SJCRH30 (cell line): ENCODE data around the gene DAGLB. TPM values are rescaled to one million over a fixed set of nuclear protein-coding genes. Genes with fewer than 3 reads are reported as not detected.

ENCODE experiments used
- DNase-seq, 2 experiments: peaks; one replicate each; pipeline ENCODE4 v3.0.0-alpha.2; 2015 to 2020
- H3K27ac ChIP-seq: fragments of 250-450 bp; sonication (Bioruptor Pico); 2 replicates; pipeline ENCODE4 v1.5.1; 2020; ENCODE audit warnings: mild to moderate bottlenecking, moderate library complexity
- H3K27me3 ChIP-seq: fragments of 250-450 bp; sonication (Bioruptor Pico); 2 replicates; pipeline ENCODE4 v1.5.1; 2020; ENCODE audit warnings: mild to moderate bottlenecking, moderate library complexity
- H3K36me3 ChIP-seq: fragments of 250-450 bp; sonication (Bioruptor Pico); 2 replicates; pipeline ENCODE4 v1.5.1; 2020; ENCODE audit warnings: mild to moderate bottlenecking, moderate library complexity
- H3K4me1 ChIP-seq: fragments of 250-450 bp; sonication (Bioruptor Pico); 2 replicates; pipeline ENCODE4 v1.5.1; 2020; ENCODE audit warnings: mild to moderate bottlenecking, moderate library complexity
- H3K4me3 ChIP-seq: fragments of 250-450 bp; sonication (Bioruptor Pico); 2 replicates; pipeline ENCODE4 v1.5.1; 2020; ENCODE audit warnings: mild to moderate bottlenecking, moderate library complexity
- H3K9me3 ChIP-seq: fragments of 250-450 bp; sonication (Bioruptor Pico); replicated peaks from 2 replicates; pipeline ENCODE4 v1.5.1; 2020; ENCODE audit warnings: mild to moderate bottlenecking, moderate library complexity
- total RNA-seq: library from RNA; depleted of rRNA; stranded (reverse); fragments of >200 nt; shearing (Covaris generic); gene quantifications from 2 replicates; pipeline ENCODE4 v1.2.3, GENCODE V29; 2014; rRNA removed

The DAGLB gene
- total RNA-seq, 1 experiment from 2014 or later: 16.9 TPM

- Histone ChIP-seq H3K27ac (no peak overlapping the region), H3K9me3 (0 out of 2 replicates have a peak, but pooled peaks cover 3% of the 10 kb centered on the region)
Observed at GRCh38 chr7:6359734-6360133, 88.0 kb downstream of the DAGLB start.

More at GRCh38 chr7:6359734-6360133, 88.0 kb downstream of the DAGLB start:
- Histone ChIP-seq H3K36me3 (no peaks in the 10 kb centered on the region), H3K27me3 (no peaks in the 10 kb centered on the region; the same call in 1 of the 2 replicates), H3K4me1 (no peaks in the 10 kb centered on the region), H3K4me3 (no peak overlapping the region)
- no peak for DNase-seq

Other genes with a start within 250 kb of the DAGLB start
- 17.2 and 19.2 TPM in 2 replicates for gene CYTH3, start 175.3 kb downstream of the DAGLB start, total RNA-seq
- 14.7 and 16.8 TPM in 2 replicates for gene FAM220A, start 99.0 kb downstream of the DAGLB start, total RNA-seq
- 132 and 141 TPM in 2 replicates for gene RAC1, start 73.4 kb downstream of the DAGLB start, total RNA-seq
- gene KDELR2, start 36.2 kb upstream of the DAGLB start, total RNA-seq: 140 and 153 TPM in 2 replicates
- gene GRID2IP, start 103.5 kb upstream of the DAGLB start, total RNA-seq: 0.12 and 0.20 TPM in 2 replicates
- 56.7 and 57.8 TPM in 2 replicates for gene ZDHHC4, start 129.5 kb upstream of the DAGLB start, total RNA-seq
- gene INTS15, start 142.1 kb upstream of the DAGLB start, total RNA-seq: 16.4 and 18.8 TPM in 2 replicates
- gene ZNF853, start 167.7 kb upstream of the DAGLB start, total RNA-seq: 10.6 and 10.9 TPM in 2 replicates
- 16.0 and 16.2 TPM in 2 replicates for gene ZNF316, start 189.4 kb upstream of the DAGLB start, total RNA-seq